ENCODE data around the gene SPN. TPM values are rescaled to one million over a fixed set of nuclear protein-coding genes. Genes with fewer than 3 reads are reported as not detected.
"Not testable (repeated sequence)": the region's sequence is repeated elsewhere in the genome, so short reads cannot be mapped to it uniquely, and the experiment has no call there.

The SPN gene, protein sequence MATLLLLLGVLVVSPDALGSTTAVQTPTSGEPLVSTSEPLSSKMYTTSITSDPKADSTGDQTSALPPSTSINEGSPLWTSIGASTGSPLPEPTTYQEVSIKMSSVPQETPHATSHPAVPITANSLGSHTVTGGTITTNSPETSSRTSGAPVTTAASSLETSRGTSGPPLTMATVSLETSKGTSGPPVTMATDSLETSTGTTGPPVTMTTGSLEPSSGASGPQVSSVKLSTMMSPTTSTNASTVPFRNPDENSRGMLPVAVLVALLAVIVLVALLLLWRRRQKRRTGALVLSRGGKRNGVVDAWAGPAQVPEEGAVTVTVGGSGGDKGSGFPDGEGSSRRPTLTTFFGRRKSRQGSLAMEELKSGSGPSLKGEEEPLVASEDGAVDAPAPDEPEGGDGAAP
- polyA plus RNA-seq (ENCODE audit: insufficient read length in 4 of 4): 1 to 10 TPM; 2.1 to 2.5 (median 2.3) TPM

GRCh38 chr16:29663016-29663806 is at the start of gene SPN:
SPN (plus strand) TSS chr16:29663247; CDS start chr16:29663729, 482 bp downstream.
- no peak for DNase-seq (ENCODE audit: low read depth in 4 of 4, low spot score in 2 of 4)

- DNase-seq (ENCODE audit: low read depth in 4 of 4, low spot score in 2 of 4): peak in 1 of 4 donors; percentile 53
Observed at GRCh38 chr16:29613307-29614057, 49.6 kb upstream of the SPN start.

DNA sequence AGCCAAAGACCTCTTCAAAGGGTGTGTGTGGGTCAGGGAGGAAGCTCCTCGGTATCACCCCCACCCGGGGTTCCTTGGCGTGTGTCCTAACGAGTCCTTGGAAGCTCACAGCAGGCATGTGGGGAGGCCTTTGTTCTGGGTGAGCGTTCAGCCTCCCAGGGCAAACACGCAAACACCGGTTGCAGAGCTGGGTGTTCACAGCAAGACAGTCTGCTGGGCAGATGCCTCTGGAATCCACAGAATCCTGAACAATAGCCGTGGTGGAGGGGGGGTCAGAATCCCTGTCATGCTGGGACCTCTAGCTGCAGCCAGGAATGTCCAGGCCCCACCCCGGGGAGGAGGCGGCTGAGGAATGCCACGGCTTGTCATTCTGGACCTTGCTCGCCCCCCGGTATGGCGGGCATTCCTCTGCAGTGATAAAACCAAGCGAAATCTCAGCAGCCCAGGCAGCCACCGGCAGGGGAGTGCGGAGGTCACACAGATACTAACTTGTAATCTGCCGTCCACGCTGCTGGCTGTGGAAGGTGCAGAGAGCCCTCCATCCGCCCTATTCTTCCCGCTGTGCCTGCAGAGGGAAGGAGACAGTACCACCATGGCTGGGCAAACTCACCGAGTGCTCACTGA is 48.2 kb upstream of the SPN start:
- DNase-seq (ENCODE audit: low read depth in 4 of 4, low spot score in 2 of 4): not testable (repeated sequence)

- DNase-seq (ENCODE audit: low read depth in 4 of 4, low spot score in 2 of 4): not testable (repeated sequence)
Observed at GRCh38 chr16:29616127-29616526, 46.9 kb upstream of the SPN start.

GRCh38 chr16:29620591-29620990 is 42.5 kb upstream of the SPN start:
- DNase-seq (ENCODE audit: low read depth in 4 of 4, low spot score in 2 of 4): not testable (repeated sequence)

- not testable (repeated sequence) for DNase-seq (ENCODE audit: low read depth in 4 of 4, low spot score in 2 of 4)
Observed at GRCh38 chr16:29622738-29623137, 40.3 kb upstream of the SPN start.

DNA sequence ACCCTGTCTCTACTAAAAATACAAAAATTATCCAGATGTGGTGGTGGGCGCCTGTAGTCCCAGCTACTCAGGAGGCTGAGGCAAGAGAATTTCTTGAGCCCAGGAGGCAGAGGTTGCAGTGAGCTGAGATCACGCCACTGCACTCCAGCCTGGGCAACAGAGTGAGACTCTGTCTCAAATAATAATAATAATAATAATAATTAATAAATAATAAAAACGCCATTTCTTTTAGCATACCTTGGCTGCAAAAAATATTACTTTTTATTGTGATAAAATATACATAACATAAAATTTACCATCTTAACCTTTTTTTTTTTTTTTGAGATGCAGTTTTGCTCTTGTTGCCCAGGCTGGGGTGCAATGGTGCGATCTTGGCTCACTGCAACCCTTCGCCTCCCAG is 39.8 kb upstream of the SPN start:
- DNase-seq (ENCODE audit: low read depth in 4 of 4, low spot score in 2 of 4): not testable (repeated sequence)

DNA sequence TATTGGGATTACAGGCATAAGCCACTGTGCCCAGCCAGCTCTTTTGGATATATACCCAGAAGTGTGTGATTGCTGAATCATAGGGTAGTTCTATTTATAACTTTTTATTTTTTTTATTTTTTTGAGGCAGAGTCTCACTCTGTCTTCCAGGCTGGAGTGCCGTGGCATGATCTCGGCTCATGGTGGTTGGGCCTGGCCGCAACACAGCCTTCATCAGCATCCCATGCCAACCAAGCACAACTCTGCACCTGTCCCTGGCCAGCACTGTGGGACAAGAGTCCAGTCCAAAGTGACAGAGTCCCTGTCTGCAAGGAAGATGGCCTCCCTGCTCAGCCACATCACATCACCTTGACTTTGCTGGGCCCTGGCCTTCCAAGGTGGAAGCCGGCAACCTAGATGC is 37.9 kb upstream of the SPN start:
- DNase-seq (ENCODE audit: low read depth in 4 of 4, low spot score in 2 of 4): not testable (repeated sequence)

DNA sequence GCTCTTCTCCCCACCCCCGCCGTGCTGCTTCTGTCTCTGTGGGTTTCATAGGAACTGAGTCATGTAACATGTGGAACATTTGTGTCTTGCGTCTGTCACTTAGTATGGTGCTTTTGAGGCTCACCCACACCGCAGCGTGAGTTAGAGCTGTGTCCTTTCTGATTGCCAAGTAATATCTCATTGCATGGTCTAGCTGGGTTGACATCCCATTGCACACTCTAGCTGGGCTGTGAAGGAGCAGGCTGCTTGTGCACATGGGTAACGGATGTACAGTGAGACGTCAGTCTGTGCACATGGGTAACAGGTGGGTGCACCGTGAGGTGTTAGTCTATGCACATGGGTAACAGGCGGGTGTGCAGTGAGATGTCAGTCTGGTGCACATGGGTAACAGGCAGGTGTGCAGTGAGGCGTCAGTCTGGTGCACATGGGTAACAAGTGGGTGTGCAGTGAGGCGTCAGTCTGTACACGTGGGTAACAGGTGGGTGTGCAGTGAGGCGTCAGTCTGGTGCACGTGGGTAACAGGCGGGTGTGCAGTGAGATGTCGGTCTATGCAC is 36.2 kb upstream of the SPN start:
- not testable (repeated sequence) for DNase-seq (ENCODE audit: low read depth in 4 of 4, low spot score in 2 of 4)

DNA sequence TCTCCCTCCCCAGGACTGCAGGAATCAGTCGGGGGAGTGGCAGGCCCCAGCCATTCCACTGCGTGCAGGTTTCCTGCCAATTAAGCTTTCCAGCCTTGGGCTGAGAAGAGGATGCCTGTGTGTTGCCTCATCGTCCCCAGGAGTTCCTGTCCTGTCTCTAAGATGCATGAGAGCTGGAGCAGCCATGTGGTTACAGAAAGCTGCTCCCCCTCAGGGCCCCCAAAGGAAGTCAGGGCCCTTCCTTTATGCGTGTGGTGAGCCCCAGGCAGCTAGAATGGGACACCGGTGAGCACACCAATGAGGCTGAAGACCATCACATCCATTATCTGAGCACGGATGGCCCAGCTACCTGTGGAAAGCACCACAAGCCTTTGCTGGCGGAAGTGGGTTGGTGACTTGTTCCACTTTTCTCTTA is 35.4 kb upstream of the SPN start:
- not testable (repeated sequence) for DNase-seq (ENCODE audit: low read depth in 4 of 4, low spot score in 2 of 4)

- DNase-seq (ENCODE audit: low read depth in 4 of 4, low spot score in 2 of 4): not testable (repeated sequence)
Observed at GRCh38 chr16:29628707-29629106, 34.3 kb upstream of the SPN start.

GRCh38 chr16:29629318-29629717 is 33.7 kb upstream of the SPN start:
- not testable (repeated sequence) for DNase-seq (ENCODE audit: low read depth in 4 of 4, low spot score in 2 of 4)

DNA sequence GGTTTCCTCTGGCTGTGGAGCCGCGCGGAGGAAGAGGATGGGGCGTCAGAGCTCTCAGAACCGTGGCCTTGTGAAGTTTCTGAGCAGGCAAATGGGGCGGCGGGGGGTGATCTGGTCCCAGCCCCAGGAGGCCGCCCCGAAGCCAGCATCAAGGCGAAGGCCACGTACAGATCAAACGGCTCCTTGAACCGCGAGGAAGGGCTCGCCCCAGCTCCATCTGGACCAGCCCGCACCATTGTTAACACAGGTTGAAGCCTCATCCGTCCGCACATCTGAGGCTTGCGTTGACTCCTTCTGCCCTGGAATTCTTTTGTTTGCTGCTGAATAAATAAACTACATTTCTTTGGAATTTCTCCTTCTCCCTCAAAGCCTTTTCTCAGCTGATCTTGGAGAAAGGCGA is 31.4 kb upstream of the SPN start:
- DNase-seq (ENCODE audit: low read depth in 4 of 4, low spot score in 2 of 4): not testable (repeated sequence)

GRCh38 chr16:29635902-29636301 is 27.1 kb upstream of the SPN start:
- not testable (repeated sequence) for DNase-seq (ENCODE audit: low read depth in 4 of 4, low spot score in 2 of 4)

- not testable (repeated sequence) for DNase-seq (ENCODE audit: low read depth in 4 of 4, low spot score in 2 of 4)
Observed at GRCh38 chr16:29636368-29636767, 26.7 kb upstream of the SPN start.

DNA sequence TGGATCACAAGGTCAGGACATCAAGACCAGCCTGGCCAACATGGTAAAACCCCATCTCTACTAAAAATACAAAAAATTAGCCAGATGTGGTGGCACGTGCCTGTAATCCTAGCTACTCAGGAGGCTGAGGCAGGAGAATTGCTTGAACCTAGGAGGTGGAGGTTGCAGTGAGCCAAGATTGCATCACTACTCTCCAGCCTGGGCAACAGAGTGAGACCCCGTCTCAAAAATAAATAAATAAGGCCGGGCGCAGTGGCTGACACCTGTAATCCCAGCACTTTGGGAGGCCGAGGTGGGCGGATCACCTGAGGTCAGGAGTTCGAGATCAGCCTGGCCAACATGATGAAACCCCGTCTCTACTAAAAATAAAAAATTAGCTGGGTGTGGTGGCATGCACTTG is 24.3 kb upstream of the SPN start:
- DNase-seq (ENCODE audit: low read depth in 4 of 4, low spot score in 2 of 4): not testable (repeated sequence)

DNA sequence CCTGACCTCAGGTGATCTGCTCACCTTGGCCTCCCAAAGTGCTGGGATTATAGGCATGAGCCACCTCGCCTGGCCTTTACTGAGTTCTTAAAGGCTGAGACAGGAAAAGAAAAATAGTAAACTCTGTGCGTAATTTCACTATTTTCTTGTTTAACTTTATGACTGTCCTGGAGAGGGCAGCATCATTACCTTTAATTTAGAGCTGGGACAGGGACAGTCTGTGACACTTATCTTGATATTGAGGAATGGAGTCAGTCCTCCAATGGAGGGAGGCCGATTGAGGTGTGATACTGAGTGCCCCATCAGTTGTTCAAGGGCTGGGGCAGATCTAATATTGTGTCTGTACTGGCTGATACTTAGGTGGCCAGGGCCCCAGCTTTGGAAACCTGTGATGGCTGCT is 21.5 kb upstream of the SPN start:
- DNase-seq (ENCODE audit: low read depth in 4 of 4, low spot score in 2 of 4): no peak

DNA sequence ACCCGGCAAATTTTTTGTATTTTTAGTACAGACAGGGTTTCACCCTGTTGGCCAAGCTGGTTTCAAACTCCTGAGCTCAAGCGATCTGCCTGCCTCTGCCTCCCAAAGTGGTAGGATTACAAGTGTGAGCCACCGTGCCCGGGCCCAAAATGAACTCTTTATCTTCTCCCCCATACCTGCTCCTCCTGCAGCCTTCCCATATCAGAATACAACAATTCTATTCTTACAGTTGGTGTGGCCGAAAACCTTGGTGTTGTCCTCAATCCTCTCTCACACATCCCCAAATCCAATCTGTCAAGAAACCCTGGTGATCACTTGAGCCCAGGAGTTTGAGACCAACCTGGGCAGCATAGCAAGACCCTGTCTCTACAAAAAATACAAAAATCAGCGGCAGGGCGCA is 19.5 kb upstream of the SPN start:
- DNase-seq (ENCODE audit: low read depth in 4 of 4, low spot score in 2 of 4): no peak

DNA sequence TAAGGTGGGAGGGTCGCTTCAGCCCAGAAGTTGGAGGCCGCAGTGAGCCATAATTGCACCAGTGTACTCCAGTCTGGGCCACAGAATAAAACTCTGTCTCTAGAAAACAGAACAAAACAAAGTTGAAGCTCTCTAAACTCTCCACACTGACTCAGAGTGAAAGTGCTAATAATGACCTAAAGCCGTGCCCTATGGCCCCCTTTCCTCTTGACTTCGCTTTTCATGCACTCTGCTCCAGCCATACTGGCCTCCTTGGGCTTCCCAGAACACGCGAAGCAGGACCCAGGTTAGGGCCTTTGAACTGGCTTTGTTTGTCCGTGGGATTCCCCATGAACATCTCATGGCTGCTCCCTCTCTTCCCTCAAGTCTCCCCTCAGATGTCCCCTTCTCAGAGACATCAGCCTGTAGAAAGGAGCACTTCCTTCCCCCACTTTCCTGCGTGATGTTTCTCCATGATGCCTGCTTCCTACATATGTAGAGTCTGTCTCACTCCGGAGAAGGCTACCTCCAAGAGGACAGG is 18.6 kb upstream of the SPN start:
- no peak for DNase-seq (ENCODE audit: low read depth in 4 of 4, low spot score in 2 of 4)
